OCI-LY7 (cell line): Measurements from ENCODE around the gene MGAT1.

ENCODE experiments used
- EZH2phosphoT487 ChIP-seq: fragments of 200-600 bp; sonication (generic); IDR thresholded peaks from 2 replicates; pipeline ENCODE4 v1.6.1; 2018; ENCODE audit warnings: low read depth, borderline replicate concordance, mild to moderate bottlenecking, mixed run types, antibody characterized with exemption, low read length, moderate library complexity, mixed read lengths
- TF ChIP-seq, protein P1 (sequence below): fragments of 200-600 bp; sonication (generic); conservative IDR thresholded peaks from 2 replicates; pipeline ENCODE4 v1.5.1; 2014; ENCODE audit warnings: mild to moderate bottlenecking, antibody characterized with exemption, low read length, moderate library complexity, mixed read lengths

DNA sequence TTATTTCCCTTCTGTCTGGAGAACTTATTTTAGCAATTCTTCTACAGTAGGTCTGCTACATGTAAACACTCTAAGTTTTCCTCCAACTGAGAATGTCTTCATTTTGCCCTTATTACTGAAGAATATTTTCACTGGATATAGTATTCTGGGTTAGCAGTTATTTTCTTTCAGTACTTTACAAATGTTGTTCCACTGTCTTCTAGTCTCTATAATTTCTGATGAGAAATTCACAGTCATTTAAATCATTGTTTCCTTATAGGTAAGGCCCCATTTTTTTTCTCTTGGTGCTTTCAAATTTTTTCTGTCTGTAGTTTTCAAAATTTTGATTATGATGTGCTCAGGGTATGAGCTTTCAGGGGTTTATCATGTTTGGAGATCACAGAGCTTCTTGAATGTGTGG is 30.8 kb downstream of the MGAT1 start:
- TF ChIP-seq, protein P1, sequence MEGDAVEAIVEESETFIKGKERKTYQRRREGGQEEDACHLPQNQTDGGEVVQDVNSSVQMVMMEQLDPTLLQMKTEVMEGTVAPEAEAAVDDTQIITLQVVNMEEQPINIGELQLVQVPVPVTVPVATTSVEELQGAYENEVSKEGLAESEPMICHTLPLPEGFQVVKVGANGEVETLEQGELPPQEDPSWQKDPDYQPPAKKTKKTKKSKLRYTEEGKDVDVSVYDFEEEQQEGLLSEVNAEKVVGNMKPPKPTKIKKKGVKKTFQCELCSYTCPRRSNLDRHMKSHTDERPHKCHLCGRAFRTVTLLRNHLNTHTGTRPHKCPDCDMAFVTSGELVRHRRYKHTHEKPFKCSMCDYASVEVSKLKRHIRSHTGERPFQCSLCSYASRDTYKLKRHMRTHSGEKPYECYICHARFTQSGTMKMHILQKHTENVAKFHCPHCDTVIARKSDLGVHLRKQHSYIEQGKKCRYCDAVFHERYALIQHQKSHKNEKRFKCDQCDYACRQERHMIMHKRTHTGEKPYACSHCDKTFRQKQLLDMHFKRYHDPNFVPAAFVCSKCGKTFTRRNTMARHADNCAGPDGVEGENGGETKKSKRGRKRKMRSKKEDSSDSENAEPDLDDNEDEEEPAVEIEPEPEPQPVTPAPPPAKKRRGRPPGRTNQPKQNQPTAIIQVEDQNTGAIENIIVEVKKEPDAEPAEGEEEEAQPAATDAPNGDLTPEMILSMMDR = no peak
- TF ChIP-seq EZH2phosphoT487 = no peak
